Measurements from ENCODE around the gene GRIFIN. TPM values are rescaled to one million over a fixed set of nuclear protein-coding genes. Genes with fewer than 3 reads are reported as not detected.

The GRIFIN gene
- total RNA-seq, 1 donor from 2014 or later, result not detected

- no peak for DNase-seq (ENCODE audit: extremely low spot score, unreplicated experiment)
- Mint-ChIP-seq H3K4me1 (ENCODE audit: unreplicated experiment) (peaks cover 25% of the 10 kb centered on the region), H3K27ac (ENCODE audit: unreplicated experiment) (no peak overlapping the region), H3K9me3 (ENCODE audit: unreplicated experiment) (no peaks in the 10 kb centered on the region), H3K36me3 (ENCODE audit: unreplicated experiment) (peaks cover 19% of the 10 kb centered on the region), H3K27me3 (ENCODE audit: unreplicated experiment) (no peaks in the 10 kb centered on the region), H3K4me3 (ENCODE audit: unreplicated experiment) (no peak overlapping the region)
- TF ChIP-seq CTCF (IDR thresholded peaks at IDR 0.05), result no peak
These were observed 35.5 kb downstream of the GRIFIN start for GRCh38 chr7:2440608-2441245.

GRCh38 chr7:2438775-2439174, 37.4 kb downstream of the GRIFIN start:
- H3K4me3 Mint-ChIP-seq (ENCODE audit: unreplicated experiment), result no peak overlapping the region
- no peaks in the 10 kb centered on the region for H3K9me3 Mint-ChIP-seq (ENCODE audit: unreplicated experiment)
- no peak for TF ChIP-seq CTCF (IDR thresholded peaks at IDR 0.05)
- peaks cover 23% of the 10 kb centered on the region for H3K36me3 Mint-ChIP-seq (ENCODE audit: unreplicated experiment)
- no peak for DNase-seq (ENCODE audit: extremely low spot score, unreplicated experiment)
- no peak overlapping the region for H3K27ac Mint-ChIP-seq (ENCODE audit: unreplicated experiment)
- peaks cover 16% of the 10 kb centered on the region for H3K4me1 Mint-ChIP-seq (ENCODE audit: unreplicated experiment)
- H3K27me3 Mint-ChIP-seq (ENCODE audit: unreplicated experiment), result no peaks in the 10 kb centered on the region

GRCh38 chr7:2438186-2438585, 38.0 kb downstream of the GRIFIN start:
- Mint-ChIP-seq H3K36me3 (ENCODE audit: unreplicated experiment) (peaks cover 28% of the 10 kb centered on the region), H3K4me1 (ENCODE audit: unreplicated experiment) (peaks cover 16% of the 10 kb centered on the region)

GRCh38 chr7:2437537-2438148, 38.6 kb downstream of the GRIFIN start:
- no peak overlapping the region for H3K27ac Mint-ChIP-seq (ENCODE audit: unreplicated experiment)
- H3K36me3 Mint-ChIP-seq (ENCODE audit: unreplicated experiment), result peaks cover 29% of the 10 kb centered on the region
- TF ChIP-seq CTCF (IDR thresholded peaks at IDR 0.05), result no peak
- no peak overlapping the region for H3K4me3 Mint-ChIP-seq (ENCODE audit: unreplicated experiment)
- no peaks in the 10 kb centered on the region for H3K9me3 Mint-ChIP-seq (ENCODE audit: unreplicated experiment)
- H3K4me1 Mint-ChIP-seq (ENCODE audit: unreplicated experiment), result peaks cover 16% of the 10 kb centered on the region
- no peaks in the 10 kb centered on the region for H3K27me3 Mint-ChIP-seq (ENCODE audit: unreplicated experiment)
- no peak for DNase-seq (ENCODE audit: extremely low spot score, unreplicated experiment)

More at GRCh38 chr7:2438186-2438585, 38.0 kb downstream of the GRIFIN start:
- H3K4me3 Mint-ChIP-seq (ENCODE audit: unreplicated experiment), result no peak overlapping the region
- no peaks in the 10 kb centered on the region for H3K9me3 Mint-ChIP-seq (ENCODE audit: unreplicated experiment)
- DNase-seq (ENCODE audit: extremely low spot score, unreplicated experiment), result no peak
- TF ChIP-seq CTCF (IDR thresholded peaks at IDR 0.05), result no peak
- no peaks in the 10 kb centered on the region for H3K27me3 Mint-ChIP-seq (ENCODE audit: unreplicated experiment)
- no peak overlapping the region for H3K27ac Mint-ChIP-seq (ENCODE audit: unreplicated experiment)

GRCh38 chr7:2437136-2437535, 39.1 kb downstream of the GRIFIN start:
- H3K4me3 Mint-ChIP-seq (ENCODE audit: unreplicated experiment), result no peak overlapping the region
- DNase-seq (ENCODE audit: extremely low spot score, unreplicated experiment), result no peak

More at GRCh38 chr7:2437136-2437535, 39.1 kb downstream of the GRIFIN start:
- Mint-ChIP-seq H3K4me1 (ENCODE audit: unreplicated experiment) (peaks cover 16% of the 10 kb centered on the region), H3K27ac (ENCODE audit: unreplicated experiment) (no peak overlapping the region), H3K9me3 (ENCODE audit: unreplicated experiment) (no peaks in the 10 kb centered on the region), H3K27me3 (ENCODE audit: unreplicated experiment) (no peaks in the 10 kb centered on the region), H3K36me3 (ENCODE audit: unreplicated experiment) (peaks cover 29% of the 10 kb centered on the region)
- TF ChIP-seq CTCF (IDR thresholded peaks at IDR 0.05), result no peak

Data from osteocyte (in vitro differentiated cells).